Endothelial cell of umbilical vein (primary cell): ENCODE results near the gene RAI1. TPM values are rescaled to one million over a fixed set of nuclear protein-coding genes. Genes with fewer than 3 reads are reported as not detected.

Experiments
- BruUV-seq: library from RNA; stranded (reverse); fragments of 400-500 nt; replicated peaks from 2 replicates; lab custom pipeline; 2021; lab: Mats Ljungman, UMichigan
- CTCF ChIA-PET: fragments of 300-600, 350-600 bp; sonication (Branson Sonifier 250); formaldehyde crosslinking; loops from one replicate; lab custom pipeline; 2021; ENCODE audit warnings: antibody characterized with exemption, inconsistent platforms; lab: Charles Lee
- POLR2A ChIA-PET: fragments of 300-600, 350-600 bp; sonication (Branson Sonifier 250); formaldehyde crosslinking; loops from one replicate; lab custom pipeline; 2021; ENCODE audit warnings: antibody characterized with exemption, inconsistent platforms; lab: Charles Lee
- DNase-seq: peaks from one replicate; pipeline ENCODE4 v3.0.0-alpha.2; 2011; ENCODE audit warnings: low read depth, low spot score
- FAIRE-seq: peaks from 2 replicates; lab custom pipeline; 2011; peaks lifted over from hg19 to GRCh38; lab: Jason Lieb, UNC
- H2AFZ ChIP-seq: 2 replicates; pipeline ENCODE4 v1.6.0; 2012; ENCODE audit warnings: low read depth, low read length, control low read depth, inconsistent platforms
- H3K27ac ChIP-seq: 2 replicates; pipeline ENCODE4 v1.5.1; 2011; ENCODE audit warnings: low read depth, mild to moderate bottlenecking, control low read depth, low read length, moderate library complexity; ENCODE audit not compliant: insufficient read depth
- H3K27me3 ChIP-seq, 2 experiments: 2 replicates each; pipeline versions ENCODE4 v1.6.0 to v1.6.1; 2011; ENCODE audit warnings: low read length in 2 of 2, mixed read lengths in 1 of 2; ENCODE audit not compliant: control insufficient read depth in 2 of 2, insufficient read depth in 2 of 2
- H3K36me3 ChIP-seq, 2 experiments: 2 replicates in 1 of 2; 3 replicates in 1 of 2; pipeline ENCODE4 v1.5.1; 2011; ENCODE audit warnings: low read length in 2 of 2, mild to moderate bottlenecking in 1 of 2, moderate library complexity in 1 of 2; ENCODE audit not compliant: control insufficient read depth in 2 of 2, insufficient read depth in 2 of 2; ENCODE audit errors: extremely low read depth in 1 of 2
- H3K4me1 ChIP-seq: 3 replicates; pipeline ENCODE4 v1.5.1; 2011; ENCODE audit warnings: mild to moderate bottlenecking, low read length; ENCODE audit not compliant: control insufficient read depth, insufficient read depth; ENCODE audit errors: extremely low read depth
- H3K4me2 ChIP-seq: 2 replicates; pipeline ENCODE4 v1.6.1; 2011; ENCODE audit warnings: low read length, control low read depth, mixed read lengths; ENCODE audit not compliant: insufficient read depth
- H3K4me3 ChIP-seq, 3 experiments: fragments of 200-600 bp in 1 of 3; sonication (generic), shearing (Covaris generic) in 1 of 3; replicated peaks in 1 of 3; 2 replicates each; pipeline ENCODE4 v1.5.1; 2011 to 2016; ENCODE audit warnings: control low read depth in 3 of 3, low read length in 3 of 3, mild to moderate bottlenecking in 2 of 3, inconsistent platforms in 1 of 3, low read depth in 1 of 3, moderate library complexity in 1 of 3; ENCODE audit not compliant: insufficient read depth in 1 of 3
- H3K79me2 ChIP-seq: 2 replicates; pipeline ENCODE4 v1.6.0; 2012; ENCODE audit warnings: low read length, inconsistent platforms; ENCODE audit not compliant: control insufficient read depth, insufficient read depth
- H3K9ac ChIP-seq: replicated peaks from 2 replicates; pipeline ENCODE3; 2011; ENCODE audit warnings: low read length, control low read depth; ENCODE audit not compliant: insufficient read depth; ENCODE audit errors: extremely low read depth
- H3K9me1 ChIP-seq: replicated peaks from 3 replicates; pipeline ENCODE4 v1.6.0; 2011; ENCODE audit warnings: mild to moderate bottlenecking, low read length; ENCODE audit not compliant: control insufficient read depth, insufficient read depth; ENCODE audit errors: extremely low read depth
- H3K9me3 ChIP-seq: replicated peaks from 2 replicates; pipeline ENCODE4 v1.5.1; 2012; ENCODE audit warnings: low read length, inconsistent platforms; ENCODE audit not compliant: control insufficient read depth, insufficient read depth
- H4K20me1 ChIP-seq: replicated peaks from 2 replicates; pipeline ENCODE3; 2011; ENCODE audit warnings: mild to moderate bottlenecking, low read length; ENCODE audit not compliant: control insufficient read depth, insufficient read depth; ENCODE audit errors: extremely low read depth
- CTCF ChIP-seq, 2 donors: IDR thresholded peaks; 1 replicate in 1 of 2; 2 replicates in 1 of 2; pipeline ENCODE4 v1.5.1; 2011; ENCODE audit warnings: low read length in 2 of 2, mild to moderate bottlenecking in 2 of 2, moderate library complexity in 2 of 2, control low read depth in 1 of 2, inconsistent platforms in 1 of 2, low read depth in 1 of 2; ENCODE audit not compliant: insufficient read depth in 1 of 2; ENCODE audit errors: extremely low read depth in 1 of 2
- EZH2 ChIP-seq: IDR thresholded peaks from 2 replicates; pipeline ENCODE4 v1.6.1; 2012; ENCODE audit warnings: borderline replicate concordance, low read depth, mild to moderate bottlenecking, moderate library complexity, low read length, inconsistent platforms; ENCODE audit not compliant: severe bottlenecking
- FOS ChIP-seq: IDR thresholded peaks from 2 replicates; pipeline ENCODE4 v1.6.1; 2011; ENCODE audit warnings: mild to moderate bottlenecking, low read length, moderate library complexity, borderline replicate concordance; ENCODE audit not compliant: insufficient read depth
- GATA2 ChIP-seq: IDR thresholded peaks from 2 replicates; pipeline ENCODE4 v1.7.0; 2011; ENCODE audit warnings: low read depth, mild to moderate bottlenecking, moderate library complexity, mixed read lengths, low read length; ENCODE audit not compliant: insufficient read length, insufficient read depth
- JUN ChIP-seq: IDR thresholded peaks from 2 replicates; pipeline ENCODE4 v1.6.1; 2011; ENCODE audit warnings: borderline replicate concordance, low read depth; ENCODE audit not compliant: insufficient read length, insufficient read depth
- MAX ChIP-seq: IDR thresholded peaks from 2 replicates; pipeline ENCODE4 v1.6.1; 2011; ENCODE audit not compliant: insufficient read depth, insufficient read length
- MYC ChIP-seq: IDR thresholded peaks from one replicate; pipeline ENCODE4 v1.6.1; 2011; ENCODE audit warnings: mild to moderate bottlenecking, low read depth, low read length
- POLR2A ChIP-seq: IDR thresholded peaks from 2 replicates; pipeline ENCODE4 v1.6.1; 2012; ENCODE audit warnings: low read depth, mild to moderate bottlenecking, control low read depth, low read length
- POLR2AphosphoS5 ChIP-seq: IDR thresholded peaks from 2 replicates; pipeline ENCODE4 v1.6.1; 2012; ENCODE audit warnings: low read depth, mild to moderate bottlenecking, control low read depth, low read length, moderate library complexity; ENCODE audit not compliant: insufficient read depth
- dilution Hi-C: fragments of 300-500 bp; cut with MboI; formaldehyde crosslinking; loops from one replicate; pipeline ENCODE4 v1.15.0; 2019; ENCODE audit warnings: low sequenced_read_pairs; ENCODE audit not compliant: extremely low pct_ligation_motif_present
- intact Hi-C: fragments of 100-400 bp; cut with micrococcal nuclease; formaldehyde crosslinking; loops from one replicate; pipeline ENCODE4 v1.10.0; 2022
- polyA plus RNA-seq, 4 experiments: library from polyadenylated mRNA; depleted of rRNA in 3 of 4; stranded (reverse) in 3 of 4; unstranded in 1 of 4; fragments of >200 nt; gene quantifications; 2 replicates each; pipeline versions ENCODE4 v1.2.1 to v1.2.3, GENCODE V29; 2011 to 2012; ENCODE audit warnings: missing spikeins in 1 of 4
- total RNA-seq: library from RNA; stranded (reverse); gene quantifications from 2 replicates; pipeline ENCODE4 v1.2.3, GENCODE V29; 2021

RAI1 gene
- total and polyA plus RNA-seq, 2 donors (not counting 3 experiments of a cell fraction or from before 2014, with no cell fraction given), result 7.8 to 43.3 TPM

DNA sequence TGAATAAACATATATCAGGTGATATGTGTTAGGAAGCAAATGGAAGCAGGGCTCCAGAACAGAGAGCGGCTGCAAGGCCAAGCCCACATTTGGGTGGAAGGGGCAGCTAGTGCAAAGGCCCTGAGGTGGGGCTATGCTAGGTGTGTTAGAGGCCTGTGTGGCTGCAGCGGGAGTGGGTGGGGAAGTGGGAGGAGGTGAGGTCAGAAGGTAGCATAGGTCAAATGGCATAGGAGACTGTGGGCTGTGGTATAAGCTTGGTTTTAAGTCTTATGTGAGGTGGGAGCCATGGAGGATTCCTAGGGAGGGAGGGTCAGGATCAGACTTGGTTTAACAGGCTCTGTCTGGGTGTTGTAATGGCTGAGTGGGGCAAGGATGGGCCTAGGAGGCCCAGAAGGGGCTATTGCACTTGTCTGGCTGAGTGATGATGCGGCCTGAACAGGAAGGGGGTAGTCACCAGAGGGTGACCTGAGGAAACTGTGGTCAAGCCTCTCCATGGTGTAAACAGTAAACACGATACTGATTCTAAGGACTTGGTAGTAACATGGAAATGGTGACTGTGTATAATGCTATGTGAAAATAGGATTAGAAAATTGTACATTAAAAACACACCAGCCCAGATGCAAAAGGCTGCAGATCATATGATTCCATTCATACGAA lies 31.1 kb downstream of the RAI1 start:
- peaks cover 33% of the 10 kb centered on the region for H3K4me1 ChIP-seq
- TSS peak; percentile 85 for BruUV-seq
- no peak overlapping the region for H3K4me3 ChIP-seq
- ChIA-PET POLR2A (no interaction called here), CTCF (no interaction called here)
- DNase-seq, result peak; percentile 94
- no peak overlapping the region for H2AFZ ChIP-seq
- peak; percentile 83 for FAIRE-seq
- no peaks in the 10 kb centered on the region for H3K36me3 ChIP-seq
- H3K79me2 ChIP-seq, result peaks cover 60% of the 10 kb centered on the region
- peak overlapping the region; percentile 43 for H3K4me2 ChIP-seq
- dilution Hi-C loops (no loop called here), intact Hi-C loops (loop anchor here (1.0 kb wide), 4 partner anchors 11 to 266 kb away; no protein-coding TSS in a partner anchor)
- TF ChIP-seq POLR2AphosphoS5 (peak; percentile 90), JUN (peak; percentile 96), POLR2A (no peak), FOS (peak; percentile 91), GATA2 (no peak), EZH2 (no peak), MAX (no peak), CTCF (IDR thresholded peaks at IDR 0.05; ENCODE audit: extremely low read depth in 1 of 2, insufficient read depth in 1 of 2, low read depth in 1 of 2, low read length in 2 of 2) (no peak), MYC (peak; percentile 28)
- H3K27ac ChIP-seq, result peak overlapping the region; percentile 98
- no peaks in the 10 kb centered on the region for H3K9me1 ChIP-seq
- H3K9ac ChIP-seq, result peak overlapping the region; percentile 82
- H4K20me1 ChIP-seq, result no peaks in the 10 kb centered on the region
- no peaks in the 10 kb centered on the region for H3K9me3 ChIP-seq
- H3K27me3 ChIP-seq, result no peaks in the 10 kb centered on the region
